HPDE6-E6E7 (cell line): Measurements from ENCODE around the gene BEAN1.

Source experiments
- DNase-seq: peaks from one replicate; pipeline ENCODE4 v3.0.0; 2011; ENCODE audit warnings: missing footprints; ENCODE audit errors: extremely low spot score

Gene BEAN1

GRCh38 chr16:66521951-66522771 lies 95.1 kb downstream of the BEAN1 start:
- DNase-seq: peak; percentile 67

- no peak for DNase-seq
Measured at GRCh38 chr16:66522816-66523590, 95.9 kb downstream of the BEAN1 start.

GRCh38 chr16:66523861-66524354 lies 96.8 kb downstream of the BEAN1 start:
- no peak for DNase-seq

- DNase-seq: no peak
Measured at GRCh38 chr16:66524601-66525164, 97.6 kb downstream of the BEAN1 start.

- DNase-seq: no peak
Measured at GRCh38 chr16:66525396-66526180, 98.5 kb downstream of the BEAN1 start.

- DNase-seq: no peak
Measured at GRCh38 chr16:66528294-66528693, 101.2 kb downstream of the BEAN1 start.

GRCh38 chr16:66529475-66529874 lies 102.4 kb downstream of the BEAN1 start:
- no peak for DNase-seq
